Breast epithelium (tissue), 4 donors: ENCODE results near the gene CKS1B. TPM values are rescaled to one million over a fixed set of nuclear protein-coding genes. Genes with fewer than 3 reads are reported as not detected.

ENCODE experiments used
- DNase-seq, 2 donors: peaks; one replicate each; pipeline ENCODE4 v3.0.0-alpha.2; 2019; ENCODE audit warnings: low spot score in 2 of 2
- H3K27ac ChIP-seq, 2 donors: fragments of 200-600 bp; sonication (generic) in 1 of 2; one replicate each; pipeline ENCODE4 v1.5.1; 2016 to 2019; ENCODE audit warnings: mild to moderate bottlenecking in 1 of 2
- H3K27me3 ChIP-seq, 2 donors: fragments of 200-600 bp; sonication (generic) in 1 of 2; one replicate each; pipeline versions ENCODE4 v1.5.1 to v1.6.0; 2017 to 2019; ENCODE audit warnings: control low read depth in 1 of 2, mild to moderate bottlenecking in 1 of 2
- H3K36me3 ChIP-seq: fragments of 200-600 bp; one replicate; pipeline ENCODE4 v1.5.1; 2019
- H3K4me1 ChIP-seq, 2 donors: fragments of 200-600 bp; sonication (generic); one replicate each; pipeline ENCODE4 v1.5.1; 2016 to 2019; ENCODE audit warnings: control low read depth in 1 of 2
- H3K4me3 ChIP-seq, 3 donors: fragments of 200-600 bp; sonication (generic); 1 replicate in 2 of 3; 2 replicates in 1 of 3; pipeline ENCODE4 v1.5.1; 2016 to 2019; ENCODE audit warnings: mild to moderate bottlenecking in 3 of 3, moderate library complexity in 2 of 3
- H3K9me3 ChIP-seq, 2 donors: fragments of 200-600 bp; sonication (generic) in 1 of 2; one replicate each; pipeline ENCODE4 v1.5.1; 2016 to 2019; ENCODE audit warnings: control low read depth in 1 of 2
- CTCF ChIP-seq, 3 donors: fragments of 450-650 bp; IDR thresholded peaks; one replicate each; pipeline ENCODE4 v1.5.1; 2016 to 2017; ENCODE audit warnings: antibody characterized with exemption in 3 of 3, mild to moderate bottlenecking in 3 of 3, moderate library complexity in 3 of 3
- POLR2A ChIP-seq: fragments of 450-650 bp; IDR thresholded peaks from one replicate; pipeline ENCODE4 v1.6.1; 2016; ENCODE audit warnings: antibody characterized with exemption, mild to moderate bottlenecking, moderate library complexity
- POLR2AphosphoS5 ChIP-seq, 3 donors: sonication (generic); formaldehyde crosslinking; IDR thresholded peaks; one replicate each; pipeline ENCODE4 v1.6.1; 2017; ENCODE audit warnings: antibody characterized with exemption in 3 of 3
- intact Hi-C: fragments of 100-400 bp; cut with DNase I; formaldehyde crosslinking; loops from one replicate; pipeline ENCODE4 v1.15.1; 2023; ENCODE audit warnings: low total_unique reads
- total RNA-seq, 3 donors: library from RNA; depleted of rRNA; stranded (reverse); fragments of >200 nt; gene quantifications; one replicate each; pipeline ENCODE4 v1.1.0, GENCODE V29; 2016

CKS1B gene
- total RNA-seq, 3 donors from 2014 or later, result 44.6 to 104 (median 47.3) TPM

DNA sequence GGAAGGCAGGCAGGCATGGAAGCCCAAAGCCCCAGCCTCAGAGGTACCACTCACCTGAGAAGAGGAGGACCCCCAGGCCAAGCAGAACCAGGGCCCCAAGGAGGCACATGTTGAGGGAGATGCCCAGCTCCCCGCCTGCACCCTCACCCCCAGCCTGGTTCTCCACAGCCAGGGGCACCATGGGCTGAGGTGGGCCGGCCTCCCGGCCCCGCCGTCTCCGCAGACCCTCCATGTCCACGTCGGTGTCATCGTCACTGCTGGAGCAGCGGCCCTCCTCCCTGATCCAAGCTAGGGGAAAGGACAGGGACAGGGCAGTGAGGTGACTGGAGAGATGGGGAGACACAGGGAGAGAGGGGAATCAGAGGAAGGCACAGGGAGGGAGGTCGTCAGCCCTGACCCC lies 26.4 kb upstream of the CKS1B start:
- Histone ChIP-seq H3K27ac (no peak overlapping the region), H3K36me3 (no peaks in the 10 kb centered on the region), H3K9me3 (no peaks in the 10 kb centered on the region), H3K27me3 (no peaks in the 10 kb centered on the region), H3K4me1 (peaks cover 0 to 4% of the 10 kb centered on the region in 2 donors), H3K4me3 (no peak overlapping the region)
- TF ChIP-seq POLR2A (no peak), CTCF (IDR thresholded peaks at IDR 0.05) (no peak), POLR2AphosphoS5 (IDR thresholded peaks at IDR 0.05) (no peak)
- intact Hi-C loops, result no loop called here
- DNase-seq, result no peak

GRCh38 chr1:154951901-154952657 lies 22.4 kb upstream of the CKS1B start:
- Histone ChIP-seq H3K27ac (no peak overlapping the region), H3K9me3 (no peaks in the 10 kb centered on the region), H3K27me3 (no peaks in the 10 kb centered on the region), H3K4me3 (no peak overlapping the region), H3K36me3 (no peaks in the 10 kb centered on the region), H3K4me1 (peaks cover 0 to 23% of the 10 kb centered on the region in 2 donors)
- TF ChIP-seq POLR2A (no peak), POLR2AphosphoS5 (IDR thresholded peaks at IDR 0.05) (no peak), CTCF (IDR thresholded peaks at IDR 0.05) (no peak)
- intact Hi-C loops, result loop anchor here (10.0 kb wide), 1 partner anchor 113 kb away; the partner anchor contains the start of gene EFNA4
- no peak for DNase-seq

DNA sequence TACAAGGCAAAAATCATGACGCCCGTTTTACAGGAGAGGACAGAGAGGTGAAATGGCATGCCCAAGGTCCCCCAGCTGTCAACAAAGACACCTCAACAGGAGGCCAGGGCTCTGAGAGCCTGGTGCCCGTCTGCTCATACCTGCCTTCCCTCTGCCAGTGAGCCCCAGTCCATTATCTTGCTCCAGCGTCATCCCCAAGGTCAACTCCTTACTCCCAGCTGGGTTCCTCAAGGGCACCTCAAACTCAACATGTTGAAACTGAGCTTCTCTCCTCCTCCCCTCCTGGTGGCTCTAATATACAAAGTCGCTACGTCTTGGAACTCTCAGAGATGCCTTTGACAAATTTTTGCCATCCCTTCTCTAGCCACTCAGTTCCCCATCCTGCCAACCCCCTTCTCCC lies 21.8 kb upstream of the CKS1B start:
- no peak for TF ChIP-seq CTCF (IDR thresholded peaks at IDR 0.05)
- Histone ChIP-seq H3K27ac (no peak overlapping the region), H3K9me3 (no peaks in the 10 kb centered on the region), H3K4me1 (peaks cover 0 to 23% of the 10 kb centered on the region in 2 donors), H3K4me3 (no peak overlapping the region), H3K36me3 (no peaks in the 10 kb centered on the region), H3K27me3 (no peaks in the 10 kb centered on the region)
- intact Hi-C loops, result loop anchor here (10.0 kb wide), 1 partner anchor 112 kb away; the partner anchor contains the start of gene EFNA4
- no peak for DNase-seq

DNA sequence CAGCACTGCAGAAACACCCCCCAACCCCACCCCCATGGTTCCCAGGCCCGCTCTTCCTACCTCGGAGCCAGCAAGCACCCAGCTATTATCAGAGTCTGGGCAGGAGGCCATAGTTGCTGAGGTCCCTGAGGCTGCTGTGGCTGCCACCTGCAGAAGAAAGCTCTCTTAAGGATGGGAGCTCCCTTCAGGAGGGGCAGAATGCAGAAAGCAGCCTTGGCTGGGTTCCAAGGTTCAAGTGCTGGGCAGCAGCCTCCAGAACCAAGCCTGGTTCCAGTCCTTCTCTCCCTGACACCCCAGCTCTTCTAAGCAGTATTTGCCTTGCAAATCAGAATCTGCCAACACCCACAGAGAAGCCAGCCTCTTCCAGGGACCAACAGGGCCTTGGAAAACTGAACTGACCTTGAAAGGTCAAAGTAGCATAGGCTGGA lies 20.9 kb upstream of the CKS1B start:
- no peaks in the 10 kb centered on the region for H3K36me3 ChIP-seq
- peak overlapping the region in 1 of 3 donors; percentile 29 for H3K4me3 ChIP-seq
- TF ChIP-seq POLR2AphosphoS5 (IDR thresholded peaks at IDR 0.05), result no peak
- no peak for TF ChIP-seq CTCF (IDR thresholded peaks at IDR 0.05)
- TF ChIP-seq POLR2A, result no peak
- H3K9me3 ChIP-seq, result no peaks in the 10 kb centered on the region
- peaks cover 0 to 23% of the 10 kb centered on the region in 2 donors for H3K4me1 ChIP-seq
- no peak for DNase-seq
- intact Hi-C loops, result loop anchor here (10.0 kb wide), 1 partner anchor 111 kb away; the partner anchor contains the start of gene EFNA4
- no peak overlapping the region for H3K27ac ChIP-seq
- no peaks in the 10 kb centered on the region for H3K27me3 ChIP-seq

- H3K4me3 ChIP-seq, result peak overlapping the region; percentile 52 to 64 (median 55)
- H3K9me3 ChIP-seq, result no peaks in the 10 kb centered on the region
- peak overlapping the region; percentile 76 to 77 for H3K27ac ChIP-seq
- no peaks in the 10 kb centered on the region for H3K36me3 ChIP-seq
- no peak for DNase-seq
- peaks cover 0 to 23% of the 10 kb centered on the region in 2 donors for H3K4me1 ChIP-seq
- intact Hi-C loops, result loop anchor here (10.0 kb wide), 1 partner anchor 110 kb away; the partner anchor contains the start of gene EFNA4
- H3K27me3 ChIP-seq, result no peaks in the 10 kb centered on the region
- no peak for TF ChIP-seq POLR2AphosphoS5 (IDR thresholded peaks at IDR 0.05)
- TF ChIP-seq POLR2A, result no peak
- no peak for TF ChIP-seq CTCF (IDR thresholded peaks at IDR 0.05)
Observed at GRCh38 chr1:154954541-154954940, 19.9 kb upstream of the CKS1B start.
